Measurements from ENCODE around the gene EHMT1.
"Not testable (repeated sequence)": the region's sequence is repeated elsewhere in the genome, so short reads cannot be mapped to it uniquely, and the experiment has no call there.

Gene EHMT1

GRCh38 chr9:137696136-137696925 is 77.5 kb downstream of the EHMT1 start:
- no peak for DNase-seq

- no peak for DNase-seq
Observed at GRCh38 chr9:137697193-137697592, 78.4 kb downstream of the EHMT1 start.

DNA sequence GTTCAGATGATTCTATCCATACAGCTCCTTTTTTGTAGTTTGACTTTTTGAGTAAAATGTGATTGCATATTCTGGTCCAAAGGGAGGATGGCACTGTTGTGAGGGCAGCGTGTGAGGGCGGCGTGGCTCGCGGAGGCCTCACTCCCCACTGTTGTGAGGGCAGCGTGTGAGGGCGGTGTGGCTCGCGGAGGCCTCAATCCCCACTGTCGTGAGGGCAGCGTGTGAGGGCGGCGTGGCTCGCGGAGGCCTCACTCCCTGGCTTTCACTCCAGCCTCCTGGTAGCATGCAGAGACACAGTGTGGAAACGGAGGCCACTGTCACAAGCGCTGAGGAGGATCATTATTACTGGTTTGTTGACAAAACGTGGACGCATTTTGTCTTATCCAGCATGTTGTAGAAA is 79.0 kb downstream of the EHMT1 start:
- no peak for DNase-seq

DNA sequence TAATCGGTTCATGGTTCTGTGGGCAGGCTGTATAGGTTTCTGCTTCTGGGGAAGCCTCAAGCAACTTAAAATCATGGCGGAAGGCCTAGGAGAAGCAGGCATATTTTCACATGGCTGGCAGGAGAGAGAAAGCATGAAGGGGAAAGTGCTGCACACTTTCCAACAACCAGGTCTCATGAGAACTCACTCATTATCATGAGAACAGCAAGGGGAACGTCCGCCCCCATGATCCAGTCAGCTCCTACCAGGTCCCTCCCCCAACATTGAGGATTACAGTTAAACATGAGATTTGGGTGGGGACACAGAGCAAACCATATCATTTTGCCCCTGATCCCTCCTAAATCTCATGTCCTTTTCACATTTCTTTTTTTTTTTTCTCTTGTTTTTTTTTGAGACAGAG is 82.1 kb downstream of the EHMT1 start:
- DNase-seq = no peak

- DNase-seq = no peak
Observed at GRCh38 chr9:137702615-137703379, 84.0 kb downstream of the EHMT1 start.

- DNase-seq = no peak
Observed at GRCh38 chr9:137703842-137704508, 85.2 kb downstream of the EHMT1 start.

DNA sequence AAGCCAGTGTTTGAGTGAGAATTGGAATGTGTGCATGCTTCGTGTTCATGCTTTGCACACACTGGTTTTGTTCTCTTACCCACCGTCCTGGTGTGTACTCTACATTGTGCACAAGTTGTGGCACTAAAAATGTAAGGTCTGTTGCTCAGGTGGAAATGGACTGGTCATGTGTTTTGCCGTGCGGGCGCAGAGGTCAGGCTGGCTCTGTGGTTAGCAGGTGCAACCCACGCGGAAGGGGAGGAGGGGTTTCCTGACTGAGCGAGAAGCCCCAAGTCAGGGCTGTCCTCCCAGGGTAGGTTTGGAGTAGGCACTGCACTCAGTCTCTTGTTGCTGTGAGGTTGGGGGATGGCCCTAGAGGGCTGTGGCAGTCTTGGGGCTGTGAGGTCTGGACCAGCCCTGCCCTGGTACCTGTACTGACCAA is 86.6 kb downstream of the EHMT1 start:
- no peak for DNase-seq

DNA sequence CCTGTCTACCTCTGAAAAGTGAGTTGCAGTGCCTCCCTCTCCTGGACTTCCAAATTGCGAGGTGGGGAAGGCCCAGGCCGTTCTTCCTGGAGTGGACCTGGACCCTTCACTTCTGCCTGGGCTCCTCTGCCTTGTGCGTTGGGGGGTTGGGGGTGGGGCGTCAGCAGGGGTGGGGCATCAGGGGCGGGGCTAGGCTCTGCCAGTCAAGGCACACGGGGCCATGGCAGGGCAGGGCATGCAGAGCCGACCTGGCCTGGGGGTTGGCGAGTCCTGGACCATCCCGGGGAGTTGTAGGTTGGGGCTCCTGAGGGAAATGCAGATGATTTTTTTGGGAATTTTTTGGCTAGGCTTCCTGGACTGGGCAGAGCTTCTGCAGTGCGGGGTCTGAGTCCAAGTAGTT is 87.1 kb downstream of the EHMT1 start:
- no peak for DNase-seq

- DNase-seq = no peak
Observed at GRCh38 chr9:137707361-137707760, 88.6 kb downstream of the EHMT1 start.

GRCh38 chr9:137708590-137709284 is 89.9 kb downstream of the EHMT1 start:
- DNase-seq = no peak

DNA sequence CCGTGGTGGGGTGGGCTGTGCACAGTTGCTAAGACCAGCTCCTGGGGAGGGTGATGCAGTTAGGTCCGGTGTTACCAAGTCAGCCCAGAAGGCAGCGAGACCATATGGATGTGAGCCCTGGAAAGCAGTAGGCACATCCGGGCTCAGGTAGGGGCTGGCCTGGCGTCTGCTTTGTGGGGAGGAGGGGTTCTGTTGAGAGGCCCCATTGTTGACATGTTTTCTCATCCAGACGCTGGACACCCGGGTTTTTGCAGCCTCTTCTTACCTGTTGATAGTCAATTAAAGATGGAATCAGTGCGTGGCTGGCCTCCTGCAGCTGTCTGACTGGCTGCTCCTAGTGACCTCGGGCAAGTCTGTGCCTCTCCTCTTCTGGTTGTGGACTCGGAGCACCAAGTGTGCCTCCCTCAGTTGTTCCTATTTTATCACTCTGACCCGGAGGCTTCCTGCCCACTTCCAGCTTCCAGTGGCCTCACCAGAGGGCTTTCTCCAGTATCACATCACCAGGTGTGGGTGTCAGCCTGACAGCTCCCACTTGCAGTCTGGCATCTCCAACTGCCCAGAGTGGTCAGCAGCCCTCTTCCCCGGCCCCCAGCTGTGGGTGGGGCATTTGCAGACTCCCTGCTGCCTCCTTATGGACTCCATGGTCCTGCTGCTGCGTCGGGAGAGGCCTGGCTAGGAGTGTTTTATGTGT is 90.8 kb downstream of the EHMT1 start:
- no peak for DNase-seq

- no peak for DNase-seq
Observed at GRCh38 chr9:137710704-137711103, 91.9 kb downstream of the EHMT1 start.

GRCh38 chr9:137711678-137712105 is 92.9 kb downstream of the EHMT1 start:
- DNase-seq = no peak

DNA sequence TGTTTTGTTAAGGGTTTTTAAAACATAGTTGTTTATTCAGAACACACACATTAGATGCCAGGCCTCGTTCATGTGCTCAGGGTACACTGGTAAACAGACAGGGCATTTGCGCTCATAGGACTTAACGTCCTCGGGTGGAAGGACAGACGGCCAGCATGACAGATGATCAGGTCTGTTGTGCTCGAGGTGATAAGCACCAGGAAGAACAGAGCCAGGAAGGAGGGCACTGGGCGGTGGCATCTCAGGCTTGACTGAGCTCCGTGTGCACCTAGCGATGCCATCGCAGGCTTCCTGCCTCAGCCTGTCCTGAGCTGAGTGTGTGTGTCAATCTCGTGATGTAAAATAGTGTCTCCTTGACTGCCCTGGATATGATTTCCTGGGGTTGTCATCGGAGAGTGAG is 96.5 kb downstream of the EHMT1 start:
- DNase-seq = no peak

GRCh38 chr9:137715866-137716693 is 97.3 kb downstream of the EHMT1 start:
- not testable (repeated sequence) for DNase-seq

DNA sequence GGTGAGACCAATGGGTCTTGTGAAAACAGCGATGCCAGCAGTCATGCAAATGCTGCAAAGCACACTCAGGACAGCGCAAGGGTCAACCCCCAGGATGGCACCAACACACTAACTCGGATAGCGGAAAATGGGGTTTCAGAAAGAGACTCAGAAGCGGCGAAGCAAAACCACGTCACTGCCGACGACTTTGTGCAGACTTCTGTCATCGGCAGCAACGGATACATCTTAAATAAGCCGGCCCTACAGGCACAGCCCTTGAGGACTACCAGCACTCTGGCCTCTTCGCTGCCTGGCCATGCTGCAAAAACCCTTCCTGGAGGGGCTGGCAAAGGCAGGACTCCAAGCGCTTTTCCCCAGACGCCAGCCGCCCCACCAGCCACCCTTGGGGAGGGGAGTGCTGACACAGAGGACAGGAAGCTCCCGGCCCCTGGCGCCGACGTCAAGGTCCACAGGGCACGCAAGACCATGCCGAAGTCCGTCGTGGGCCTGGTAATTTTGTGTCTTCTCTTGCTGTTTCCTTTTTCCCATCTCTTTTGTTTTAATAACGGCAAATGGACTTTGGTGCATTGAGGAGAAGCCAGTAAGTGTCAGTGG is 98.0 kb downstream of the EHMT1 start:
- DNase-seq = no peak

DNA sequence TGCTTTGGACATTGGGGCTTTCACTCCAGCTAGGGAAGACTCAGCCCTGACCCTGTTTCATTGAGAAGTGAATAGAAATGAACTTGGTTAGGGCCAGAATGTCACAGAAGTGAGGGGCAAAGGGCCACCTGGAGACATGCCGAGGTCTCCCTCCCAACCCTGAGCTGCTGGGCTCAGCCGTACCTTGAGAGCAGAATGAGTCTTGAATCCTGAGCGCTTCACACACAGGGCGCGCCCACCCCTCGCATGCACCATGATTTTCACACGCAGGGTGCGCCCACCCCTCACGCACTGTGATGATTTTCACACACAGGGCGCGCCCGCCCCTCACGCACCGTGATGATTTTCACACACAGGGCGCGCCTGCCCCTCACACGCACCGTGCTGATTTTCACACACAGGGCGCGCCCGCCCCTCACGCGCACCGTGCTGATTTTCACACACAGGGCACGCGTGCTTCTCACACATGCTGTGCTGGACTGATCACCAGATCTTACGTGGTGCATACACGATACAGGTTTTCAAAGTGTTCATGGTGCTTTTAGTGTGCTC is 99.0 kb downstream of the EHMT1 start:
- DNase-seq = no peak

GRCh38 chr9:137719194-137719593 is 100.4 kb downstream of the EHMT1 start:
- DNase-seq = no peak

DNA sequence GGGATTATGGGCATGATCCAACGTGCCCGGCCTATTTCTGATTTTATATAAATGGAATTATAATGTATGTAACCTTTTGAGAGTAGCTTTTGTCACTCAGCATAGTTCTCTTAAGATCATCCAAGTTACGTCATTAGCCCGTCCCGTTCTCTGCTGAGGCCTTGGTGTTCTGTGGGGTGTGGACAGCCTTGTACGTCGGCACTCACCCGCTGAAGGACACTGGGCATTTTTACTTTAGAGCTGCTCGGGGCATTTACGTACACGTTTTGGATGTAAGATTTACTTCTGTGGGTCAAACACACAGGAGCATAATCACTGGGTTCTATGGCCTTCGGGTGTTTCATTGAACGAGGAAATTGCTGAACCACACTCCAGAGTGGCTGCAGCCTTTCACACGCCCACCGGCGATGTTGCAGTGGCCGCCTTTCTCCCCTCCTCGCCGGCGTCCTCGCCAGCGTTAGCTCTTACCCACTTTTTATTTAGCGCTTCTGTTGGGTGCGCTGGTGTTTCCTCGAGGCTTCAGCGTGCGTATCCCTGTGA is 101.8 kb downstream of the EHMT1 start:
- DNase-seq = no peak

DNA sequence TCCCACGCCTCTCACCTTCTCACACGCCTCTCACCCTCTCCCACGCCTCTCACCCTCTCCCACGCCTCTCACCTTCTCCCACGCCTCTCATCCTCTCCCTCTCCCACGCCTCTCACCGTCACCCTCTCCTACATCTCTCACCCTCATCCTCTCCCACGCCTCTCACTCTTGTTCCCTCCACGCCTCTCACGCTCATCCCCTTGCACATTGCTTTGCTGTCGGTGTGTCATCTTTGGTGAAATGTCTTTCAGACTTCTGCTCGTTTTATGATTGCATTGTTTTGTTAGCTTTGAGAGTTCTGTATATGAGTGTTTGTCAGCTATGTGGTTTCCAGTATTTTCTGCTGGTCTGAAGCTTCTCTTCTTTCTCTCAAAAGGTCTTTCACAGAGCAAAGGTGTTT is 102.7 kb downstream of the EHMT1 start:
- DNase-seq = no peak

GRCh38 chr9:137721899-137722298 is 103.1 kb downstream of the EHMT1 start:
- no peak for DNase-seq

Data from NCI-H774 (cell line).